ENCODE data around the gene GNB1L. TPM values are rescaled to one million over a fixed set of nuclear protein-coding genes. Genes with fewer than 3 reads are reported as not detected.

GNB1L gene
- total RNA-seq, 2 donors from 2014 or later: 5.6 to 12.0 TPM

DNA sequence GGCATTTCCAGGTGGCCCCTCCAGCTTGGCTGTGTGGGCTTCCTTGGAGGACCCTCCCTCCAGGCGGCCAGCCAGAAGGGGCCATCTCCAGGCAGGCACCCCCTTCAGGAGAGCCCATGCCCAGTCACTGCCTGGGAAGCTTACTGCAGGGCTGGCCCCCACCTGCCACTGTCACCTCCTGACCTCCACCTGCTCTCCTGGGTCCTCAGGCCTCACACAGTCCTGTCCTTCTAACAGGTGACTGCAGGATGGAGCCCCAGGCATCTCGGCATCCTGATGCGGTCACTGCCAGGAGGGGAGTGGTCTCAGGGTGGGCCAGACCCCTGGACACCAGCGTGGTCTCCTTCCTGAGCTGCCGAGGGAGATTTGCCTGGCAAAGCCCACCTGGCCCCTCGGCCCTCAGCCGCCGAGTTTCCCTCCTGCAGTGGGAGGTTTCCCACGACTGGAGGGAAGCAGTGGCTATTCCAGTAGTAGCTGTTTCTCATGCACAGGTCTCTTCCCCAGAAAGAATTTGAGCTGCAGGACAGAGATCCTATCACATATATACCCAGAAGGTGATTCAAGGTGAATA is 81.1 kb downstream of the GNB1L start:
- Histone ChIP-seq H3K27ac (no peak overlapping the region), H3K4me1 (replicated peaks) (no peaks in the 10 kb centered on the region), H3K36me3 (no peaks in the 10 kb centered on the region), H3K27me3 (replicated peaks; ENCODE audit: insufficient read depth) (no peaks in the 10 kb centered on the region), H3K4me3 (no peak overlapping the region), H3K9me3 (no peaks in the 10 kb centered on the region)
- no peak for TF ChIP-seq POLR2AphosphoS5 (IDR thresholded peaks at IDR 0.05)
- TF ChIP-seq, protein P1, sequence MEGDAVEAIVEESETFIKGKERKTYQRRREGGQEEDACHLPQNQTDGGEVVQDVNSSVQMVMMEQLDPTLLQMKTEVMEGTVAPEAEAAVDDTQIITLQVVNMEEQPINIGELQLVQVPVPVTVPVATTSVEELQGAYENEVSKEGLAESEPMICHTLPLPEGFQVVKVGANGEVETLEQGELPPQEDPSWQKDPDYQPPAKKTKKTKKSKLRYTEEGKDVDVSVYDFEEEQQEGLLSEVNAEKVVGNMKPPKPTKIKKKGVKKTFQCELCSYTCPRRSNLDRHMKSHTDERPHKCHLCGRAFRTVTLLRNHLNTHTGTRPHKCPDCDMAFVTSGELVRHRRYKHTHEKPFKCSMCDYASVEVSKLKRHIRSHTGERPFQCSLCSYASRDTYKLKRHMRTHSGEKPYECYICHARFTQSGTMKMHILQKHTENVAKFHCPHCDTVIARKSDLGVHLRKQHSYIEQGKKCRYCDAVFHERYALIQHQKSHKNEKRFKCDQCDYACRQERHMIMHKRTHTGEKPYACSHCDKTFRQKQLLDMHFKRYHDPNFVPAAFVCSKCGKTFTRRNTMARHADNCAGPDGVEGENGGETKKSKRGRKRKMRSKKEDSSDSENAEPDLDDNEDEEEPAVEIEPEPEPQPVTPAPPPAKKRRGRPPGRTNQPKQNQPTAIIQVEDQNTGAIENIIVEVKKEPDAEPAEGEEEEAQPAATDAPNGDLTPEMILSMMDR (IDR thresholded peaks at IDR 0.05): no peak
- TF ChIP-seq POLR2A (IDR thresholded peaks at IDR 0.05): no peak
- 80% methylated on average over 9 of the region's 9 CpGs for WGBS
- no peak for DNase-seq (ENCODE audit: low spot score)
- intact Hi-C loops (cut with DNase I): no loop called here

DNA sequence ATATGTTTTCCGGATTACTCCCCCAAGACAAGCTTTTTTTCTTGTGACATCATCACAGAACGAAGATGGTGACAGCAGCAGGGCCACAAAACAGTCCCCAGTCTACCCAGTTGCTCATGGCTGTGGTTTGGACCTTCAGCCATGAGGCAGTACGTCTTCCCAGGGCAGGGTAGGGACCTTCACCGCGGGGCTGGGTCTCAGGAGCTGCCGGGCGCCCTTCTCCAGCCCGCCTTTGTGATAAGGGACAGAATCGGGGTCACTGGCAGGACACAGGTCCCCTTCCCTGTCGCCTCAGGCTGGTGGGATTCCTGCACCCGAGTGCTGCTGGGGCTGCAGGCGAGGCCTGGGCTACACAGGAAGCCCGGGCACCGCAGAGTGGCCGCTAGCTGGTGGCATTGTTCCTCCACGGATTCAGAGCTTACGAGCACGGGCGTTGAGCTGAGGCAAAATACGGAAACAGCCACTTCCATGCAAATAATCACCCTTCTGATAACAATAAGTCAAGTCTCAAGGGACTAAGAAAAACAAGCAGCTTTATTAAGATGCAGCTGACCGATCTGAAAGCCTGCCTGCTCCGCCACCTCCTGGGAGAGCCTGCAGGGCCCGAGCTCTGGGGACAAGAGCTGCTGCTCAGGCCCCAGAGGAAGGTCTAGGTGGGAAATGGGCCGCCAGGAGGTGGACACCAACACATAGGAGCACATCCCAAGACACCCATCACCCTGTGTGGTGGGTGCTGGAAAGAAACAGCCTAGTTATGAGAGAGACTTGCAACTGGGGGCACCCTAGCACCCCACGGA is 81.8 kb downstream of the GNB1L start:
- H3K36me3 ChIP-seq: no peaks in the 10 kb centered on the region
- no peak overlapping the region for H3K4me3 ChIP-seq
- no peak for DNase-seq (ENCODE audit: low spot score)
- WGBS: 75% methylated on average over 25 of the region's 25 CpGs
- no peaks in the 10 kb centered on the region for H3K9me3 ChIP-seq
- no peaks in the 10 kb centered on the region for H3K4me1 ChIP-seq (replicated peaks)
- no peak overlapping the region for H3K27ac ChIP-seq
- H3K27me3 ChIP-seq (replicated peaks; ENCODE audit: insufficient read depth): no peaks in the 10 kb centered on the region
- TF ChIP-seq, protein P1 (IDR thresholded peaks at IDR 0.05): no peak
- TF ChIP-seq POLR2A (IDR thresholded peaks at IDR 0.05): no peak
- no peak for TF ChIP-seq POLR2AphosphoS5 (IDR thresholded peaks at IDR 0.05)
- intact Hi-C loops (cut with DNase I): no loop called here

DNA sequence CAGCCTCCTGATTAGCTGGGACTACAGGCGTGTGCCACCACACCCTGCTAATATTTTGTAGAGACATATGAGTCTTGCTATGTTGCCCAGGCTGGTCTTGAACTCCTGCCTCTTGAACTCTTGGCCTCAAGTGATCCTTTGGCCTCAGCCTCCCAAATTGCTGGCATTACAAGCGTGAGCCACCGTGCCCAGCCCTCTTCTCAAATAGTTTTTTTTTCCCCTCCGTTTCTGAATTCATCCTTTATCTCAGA is 82.3 kb downstream of the GNB1L start:
- Histone ChIP-seq H3K9me3 (no peaks in the 10 kb centered on the region), H3K27me3 (replicated peaks; ENCODE audit: insufficient read depth) (no peaks in the 10 kb centered on the region), H3K4me3 (no peak overlapping the region), H3K36me3 (no peaks in the 10 kb centered on the region), H3K4me1 (replicated peaks) (no peaks in the 10 kb centered on the region), H3K27ac (no peak overlapping the region)
- intact Hi-C loops (cut with DNase I): no loop called here
- DNase-seq (ENCODE audit: low spot score): no peak
- WGBS: 81% methylated on average over 4 of the region's 4 CpGs
- no peak for TF ChIP-seq POLR2A (IDR thresholded peaks at IDR 0.05)
- TF ChIP-seq POLR2AphosphoS5 (IDR thresholded peaks at IDR 0.05): no peak
- TF ChIP-seq, protein P1 (IDR thresholded peaks at IDR 0.05): no peak

DNA sequence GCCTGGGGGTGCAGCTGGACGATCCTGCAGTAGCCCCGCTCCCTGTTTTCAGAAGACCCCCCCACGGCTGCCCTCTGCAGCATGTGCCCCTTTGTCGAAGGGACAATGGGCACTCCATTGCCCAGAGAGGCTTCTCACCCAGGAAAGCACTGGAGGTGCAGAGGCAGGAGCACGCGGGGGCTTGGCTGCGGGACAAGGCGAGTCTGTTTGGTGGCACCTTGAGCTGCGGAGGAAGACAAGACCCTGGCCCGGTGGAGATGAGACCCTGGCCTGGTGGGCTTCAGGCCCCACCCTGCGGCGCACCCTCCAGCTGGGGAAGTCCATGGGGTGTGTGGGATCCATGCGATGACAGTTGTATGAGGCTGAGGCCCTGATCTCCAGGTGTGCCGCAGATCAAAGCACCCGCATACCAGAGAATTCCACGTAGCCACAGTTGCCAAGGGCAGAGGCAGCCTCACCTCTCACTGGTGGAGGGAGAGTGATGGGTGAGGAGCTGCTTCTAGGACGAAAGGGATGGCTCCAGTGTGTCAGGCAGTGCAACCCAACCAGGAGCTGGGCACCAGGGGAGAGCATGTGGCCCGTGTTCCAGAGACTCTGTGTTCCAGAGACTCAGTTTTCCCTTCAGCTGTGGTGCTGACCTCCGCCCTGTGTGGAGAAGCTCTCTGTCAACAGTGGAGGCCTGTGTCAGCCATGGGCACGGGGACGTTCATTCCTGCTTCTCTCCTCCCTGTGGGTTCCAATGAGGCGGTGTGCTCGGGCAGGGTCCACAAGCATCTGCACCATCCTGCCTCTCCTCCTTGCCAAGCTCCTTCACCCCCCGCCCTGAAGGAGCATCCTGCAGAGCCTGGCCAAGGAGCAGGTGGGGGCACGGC is 84.1 kb downstream of the GNB1L start:
- no peaks in the 10 kb centered on the region for H3K36me3 ChIP-seq

More for the DNA sequence above, 84.1 kb downstream of the GNB1L start:
- DNase-seq (ENCODE audit: low spot score): no peak
- Histone ChIP-seq H3K9me3 (no peaks in the 10 kb centered on the region), H3K27ac (no peak overlapping the region), H3K27me3 (replicated peaks; ENCODE audit: insufficient read depth) (no peaks in the 10 kb centered on the region), H3K4me1 (replicated peaks) (no peaks in the 10 kb centered on the region), H3K4me3 (no peak overlapping the region)
- TF ChIP-seq, protein P1 (IDR thresholded peaks at IDR 0.05): no peak
- TF ChIP-seq POLR2A (IDR thresholded peaks at IDR 0.05): no peak
- TF ChIP-seq POLR2AphosphoS5 (IDR thresholded peaks at IDR 0.05): no peak
- intact Hi-C loops (cut with DNase I): no loop called here
- 81% methylated on average over 25 of the region's 25 CpGs for WGBS

Measured in prostate gland (tissue), 2 donors.